Panc1 (cell line): ENCODE results near the gene ROBO1. TPM values are rescaled to one million over a fixed set of nuclear protein-coding genes. Genes with fewer than 3 reads are reported as not detected.

ENCODE experiments used
- ATAC-seq: fragments of 200-7000 bp; cut with Tn5 transposase; 2 replicates; pipeline ENCODE4 v1.9.1; 2020; ENCODE audit warnings: mild to moderate bottlenecking, moderate library complexity
- BruUV-seq: library from RNA; stranded (reverse); fragments of 400-500 nt; replicated peaks from 2 replicates; lab custom pipeline; 2021; lab: Mats Ljungman, UMichigan
- CTCF ChIA-PET: fragments of 300-600 bp; sonication (Branson Sonifier 250); formaldehyde crosslinking; loops from one replicate; lab custom pipeline; 2022; ENCODE audit warnings: antibody characterized with exemption; lab: Charles Lee
- POLR2A ChIA-PET: fragments of 300-600 bp; sonication (Branson Sonifier 250); formaldehyde crosslinking; loops from one replicate; lab custom pipeline; 2022; ENCODE audit warnings: antibody characterized with exemption; lab: Charles Lee
- DNase-seq: peaks from one replicate; pipeline ENCODE4 v3.0.0-alpha.2; 2010; ENCODE audit warnings: low read depth, low spot score
- H3K27ac ChIP-seq: 2 replicates; pipeline ENCODE4 v1.5.1; 2011; ENCODE audit warnings: mild to moderate bottlenecking, low read length, inconsistent platforms
- H3K27me3 ChIP-seq: fragments of 200-500 bp; sonication (Bioruptor generic); 2 replicates; pipeline ENCODE4 v1.6.0; 2014; ENCODE audit warnings: low read length, inconsistent platforms; ENCODE audit not compliant: control insufficient read depth, insufficient read depth
- H3K36me3 ChIP-seq: fragments of 200-500 bp; sonication (Bioruptor generic); 2 replicates; pipeline ENCODE4 v1.5.1; 2014; ENCODE audit warnings: inconsistent platforms, mild to moderate bottlenecking, low read length, moderate library complexity; ENCODE audit not compliant: control insufficient read depth, insufficient read depth
- H3K4me1 ChIP-seq: 2 replicates; pipeline ENCODE4 v1.5.1; 2011; ENCODE audit warnings: inconsistent platforms, mild to moderate bottlenecking, low read length, moderate library complexity; ENCODE audit not compliant: control insufficient read depth, insufficient read depth
- H3K4me3 ChIP-seq, 2 experiments: 2 replicates each; pipeline ENCODE4 v1.5.1; 2011 to 2012; ENCODE audit warnings: low read depth in 2 of 2, low read length in 2 of 2, mild to moderate bottlenecking in 2 of 2, inconsistent platforms in 1 of 2, moderate library complexity in 1 of 2
- H3K9me3 ChIP-seq: fragments of 200-500 bp; sonication (Bioruptor generic); 2 replicates; pipeline ENCODE4 v1.5.1; 2014; ENCODE audit warnings: low read depth, mild to moderate bottlenecking, inconsistent platforms, low read length, moderate library complexity; ENCODE audit not compliant: control insufficient read depth, insufficient read depth
- CTCF ChIP-seq: fragments of 450-650 bp; IDR thresholded peaks from 2 replicates; pipeline ENCODE4 v1.5.1; 2017; ENCODE audit warnings: mild to moderate bottlenecking
- POLR2AphosphoS5 ChIP-seq: IDR thresholded peaks from 2 replicates; pipeline ENCODE4 v1.6.1; 2012; ENCODE audit warnings: mild to moderate bottlenecking, low read depth, low read length, moderate library complexity
- REST ChIP-seq, 2 experiments: IDR thresholded peaks; 2 replicates each; pipeline ENCODE4 v1.6.1; 2011 to 2012; ENCODE audit warnings: low read depth in 2 of 2, control low read depth in 1 of 2, low read length in 1 of 2, mild to moderate bottlenecking in 1 of 2, moderate library complexity in 1 of 2; ENCODE audit not compliant: insufficient read depth in 1 of 2
- SIN3A ChIP-seq: IDR thresholded peaks from 2 replicates; pipeline ENCODE4 v1.6.1; 2012; ENCODE audit warnings: low read depth, mild to moderate bottlenecking, low read length, moderate library complexity, borderline replicate concordance; ENCODE audit not compliant: insufficient read depth
- TCF7L2 ChIP-seq: IDR thresholded peaks from 2 replicates; pipeline ENCODE4 v1.6.1; 2011; ENCODE audit warnings: mild to moderate bottlenecking, low read depth, low read length, inconsistent platforms
- in situ Hi-C: cut with HindIII; loops from 2 replicates; pipeline ENCODE4 v1.10.0; 2016; ENCODE audit warnings: low sequenced_read_pairs, low pct_unique_long_range_greater_than_20kb
- intact Hi-C: fragments of 100-400 bp; cut with micrococcal nuclease; formaldehyde crosslinking; loops from one replicate; pipeline ENCODE4 v1.10.0; 2022; ENCODE audit not compliant: unreplicated experiment
- total RNA-seq: library from RNA; stranded (reverse); gene quantifications from one replicate; pipeline ENCODE4 v1.2.1, GENCODE V29; 2021; ENCODE audit not compliant: unreplicated experiment

Gene ROBO1
- total RNA-seq, 1 experiment from 2014 or later = 61.6 TPM

GRCh38 chr3:79113876-79114275 is 653.9 kb downstream of the ROBO1 start:
- CTCF ChIA-PET = no interaction called here
- Histone ChIP-seq H3K36me3 (no peaks in the 10 kb centered on the region), H3K4me1 (no peaks in the 10 kb centered on the region), H3K9me3 (no peaks in the 10 kb centered on the region), H3K27me3 (no peaks in the 10 kb centered on the region), H3K27ac (no peak overlapping the region), H3K4me3 (no peak overlapping the region)
- ATAC-seq (no peak), DNase-seq (no peak)
- TF ChIP-seq SIN3A = no peak
- no peak for TF ChIP-seq POLR2AphosphoS5
- TF ChIP-seq REST (IDR thresholded peaks at IDR 0.05; ENCODE audit: insufficient read depth in 1 of 2, low read depth in 2 of 2, low read length in 1 of 2) = no peak
- intact Hi-C loops = no loop called here
- BruUV-seq = no TSS peak
- in situ Hi-C loops = no loop called here
- POLR2A ChIA-PET = no interaction called here

GRCh38 chr3:79111375-79112052 is 656.3 kb downstream of the ROBO1 start:
- intact Hi-C loops = no loop called here

More at GRCh38 chr3:79111375-79112052, 656.3 kb downstream of the ROBO1 start:
- ATAC-seq (no peak), DNase-seq (no peak)
- ChIA-PET CTCF (no interaction called here), POLR2A (no interaction called here)
- TF ChIP-seq POLR2AphosphoS5 = no peak
- TF ChIP-seq TCF7L2 = no peak
- no peak for TF ChIP-seq CTCF
- TF ChIP-seq REST (IDR thresholded peaks at IDR 0.05; ENCODE audit: insufficient read depth in 1 of 2, low read depth in 2 of 2, low read length in 1 of 2) = no peak
- no peak for TF ChIP-seq SIN3A
- H3K4me1 ChIP-seq = no peaks in the 10 kb centered on the region
- H3K27ac ChIP-seq = no peak overlapping the region
- BruUV-seq = no TSS peak
- H3K27me3 ChIP-seq = no peaks in the 10 kb centered on the region
- no peaks in the 10 kb centered on the region for H3K9me3 ChIP-seq
- no peaks in the 10 kb centered on the region for H3K36me3 ChIP-seq
- in situ Hi-C loops = no loop called here
- H3K4me3 ChIP-seq = no peak overlapping the region
